RWPE2 (cell line): Measurements from ENCODE around the gene YPEL1.

Experiments used
- ATAC-seq: fragments of 200-7000 bp; cut with Tn5 transposase; 3 replicates; pipeline ENCODE4 v1.9.1; 2021; ENCODE audit warnings: low read depth
- DNase-seq: peaks from one replicate; pipeline ENCODE4 v3.0.0-alpha.2; 2020; ENCODE audit warnings: low spot score
- H3K27ac ChIP-seq: fragments of 450-650 bp; 2 replicates; pipeline ENCODE4 v1.5.1; 2017; ENCODE audit warnings: mild to moderate bottlenecking; ENCODE audit not compliant: poor library complexity, severe bottlenecking
- H3K27me3 ChIP-seq: fragments of 250-450 bp; sonication (Bioruptor Pico); 2 replicates; pipeline ENCODE4 v1.5.1; 2021; ENCODE audit warnings: mild to moderate bottlenecking, moderate library complexity; ENCODE audit not compliant: insufficient read depth, poor library complexity, severe bottlenecking
- H3K36me3 ChIP-seq: fragments of 250-450 bp; sonication (Bioruptor Pico); 2 replicates; pipeline ENCODE4 v1.5.1; 2020; ENCODE audit warnings: low read depth, mild to moderate bottlenecking, moderate library complexity
- H3K4me1 ChIP-seq: fragments of 250-450 bp; sonication (Bioruptor Pico); 2 replicates; pipeline ENCODE4 v1.5.1; 2021; ENCODE audit warnings: mild to moderate bottlenecking, moderate library complexity; ENCODE audit not compliant: insufficient read depth, poor library complexity, severe bottlenecking
- H3K4me3 ChIP-seq: fragments of 250-450 bp; sonication (Bioruptor Pico); 2 replicates; pipeline ENCODE4 v1.5.1; 2021; ENCODE audit warnings: mild to moderate bottlenecking, moderate library complexity; ENCODE audit not compliant: severe bottlenecking
- H3K9me3 ChIP-seq: fragments of 250-450 bp; sonication (Bioruptor Pico); 2 replicates; pipeline ENCODE4 v1.5.1; 2021; ENCODE audit warnings: mild to moderate bottlenecking, moderate library complexity; ENCODE audit not compliant: severe bottlenecking
- TF ChIP-seq, protein P1 (sequence below): fragments of 450-650 bp; IDR thresholded peaks from one replicate; pipeline ENCODE4 v1.5.1; 2017; ENCODE audit warnings: mild to moderate bottlenecking, moderate library complexity; ENCODE audit not compliant: poor library complexity, severe bottlenecking

Gene YPEL1

GRCh38 chr22:21764038-21764804 is 28.6 kb upstream of the YPEL1 start:
- DNase-seq (no peak), ATAC-seq (no peak)
- H3K36me3 ChIP-seq, result peaks cover 67% of the 10 kb centered on the region
- H3K27me3 ChIP-seq, result no peaks in the 10 kb centered on the region
- H3K27ac ChIP-seq, result no peak overlapping the region
- no peaks in the 10 kb centered on the region for H3K4me1 ChIP-seq
- TF ChIP-seq, protein P1, sequence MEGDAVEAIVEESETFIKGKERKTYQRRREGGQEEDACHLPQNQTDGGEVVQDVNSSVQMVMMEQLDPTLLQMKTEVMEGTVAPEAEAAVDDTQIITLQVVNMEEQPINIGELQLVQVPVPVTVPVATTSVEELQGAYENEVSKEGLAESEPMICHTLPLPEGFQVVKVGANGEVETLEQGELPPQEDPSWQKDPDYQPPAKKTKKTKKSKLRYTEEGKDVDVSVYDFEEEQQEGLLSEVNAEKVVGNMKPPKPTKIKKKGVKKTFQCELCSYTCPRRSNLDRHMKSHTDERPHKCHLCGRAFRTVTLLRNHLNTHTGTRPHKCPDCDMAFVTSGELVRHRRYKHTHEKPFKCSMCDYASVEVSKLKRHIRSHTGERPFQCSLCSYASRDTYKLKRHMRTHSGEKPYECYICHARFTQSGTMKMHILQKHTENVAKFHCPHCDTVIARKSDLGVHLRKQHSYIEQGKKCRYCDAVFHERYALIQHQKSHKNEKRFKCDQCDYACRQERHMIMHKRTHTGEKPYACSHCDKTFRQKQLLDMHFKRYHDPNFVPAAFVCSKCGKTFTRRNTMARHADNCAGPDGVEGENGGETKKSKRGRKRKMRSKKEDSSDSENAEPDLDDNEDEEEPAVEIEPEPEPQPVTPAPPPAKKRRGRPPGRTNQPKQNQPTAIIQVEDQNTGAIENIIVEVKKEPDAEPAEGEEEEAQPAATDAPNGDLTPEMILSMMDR, result no peak
- H3K4me3 ChIP-seq, result no peak overlapping the region
- peaks cover 3% of the 10 kb centered on the region for H3K9me3 ChIP-seq

- H3K27ac ChIP-seq, result no peak overlapping the region
- H3K4me1 ChIP-seq, result no peaks in the 10 kb centered on the region
- TF ChIP-seq, protein P1, result no peak
- peaks cover 3% of the 10 kb centered on the region for H3K9me3 ChIP-seq
- ATAC-seq (no peak), DNase-seq (no peak)
- H3K27me3 ChIP-seq, result no peaks in the 10 kb centered on the region
- H3K36me3 ChIP-seq, result peaks cover 54% of the 10 kb centered on the region
- no peak overlapping the region for H3K4me3 ChIP-seq
Measured at GRCh38 chr22:21762712-21763581, 27.4 kb upstream of the YPEL1 start.

- no peak for DNase-seq
- Histone ChIP-seq H3K27ac (no peak overlapping the region), H3K27me3 (no peaks in the 10 kb centered on the region), H3K9me3 (peaks cover 2% of the 10 kb centered on the region), H3K36me3 (peaks cover 53% of the 10 kb centered on the region), H3K4me3 (no peak overlapping the region), H3K4me1 (no peaks in the 10 kb centered on the region)
- TF ChIP-seq, protein P1, result no peak
- no peak for ATAC-seq
Measured at GRCh38 chr22:21761994-21762680, 26.5 kb upstream of the YPEL1 start.

DNA sequence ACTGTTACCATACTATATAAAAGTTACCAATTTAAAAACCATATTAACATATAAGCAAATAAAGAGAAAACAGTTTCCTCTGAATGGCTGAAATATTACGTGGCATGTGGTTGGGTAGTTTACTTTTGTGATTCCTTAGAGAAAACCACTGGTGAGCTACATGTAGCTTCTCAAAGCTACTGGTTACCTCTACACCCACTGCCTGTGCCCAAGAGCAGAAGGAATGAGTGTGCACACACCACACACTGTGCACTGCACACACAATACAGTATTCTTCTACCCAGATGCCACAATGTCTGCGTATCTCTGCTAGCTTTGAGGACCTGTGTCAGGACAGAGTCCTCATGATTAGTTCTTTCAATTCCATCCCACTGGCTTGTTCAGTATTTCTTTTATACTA is 25.5 kb upstream of the YPEL1 start:
- Histone ChIP-seq H3K36me3 (peaks cover 42% of the 10 kb centered on the region), H3K9me3 (peaks cover 3% of the 10 kb centered on the region), H3K4me3 (no peak overlapping the region), H3K4me1 (peaks cover under 1% of the 10 kb centered on the region), H3K27me3 (no peaks in the 10 kb centered on the region), H3K27ac (no peak overlapping the region)
- 0 out of 3 replicates have a peak, but pooled peaks have one; percentile 21 for ATAC-seq
- DNase-seq, result no peak
- TF ChIP-seq, protein P1, result no peak
